ENCODE results near the gene CLEC16A.

- no peak for TF ChIP-seq POLR2A (IDR thresholded peaks at IDR 0.05)
- TF ChIP-seq, protein P1, sequence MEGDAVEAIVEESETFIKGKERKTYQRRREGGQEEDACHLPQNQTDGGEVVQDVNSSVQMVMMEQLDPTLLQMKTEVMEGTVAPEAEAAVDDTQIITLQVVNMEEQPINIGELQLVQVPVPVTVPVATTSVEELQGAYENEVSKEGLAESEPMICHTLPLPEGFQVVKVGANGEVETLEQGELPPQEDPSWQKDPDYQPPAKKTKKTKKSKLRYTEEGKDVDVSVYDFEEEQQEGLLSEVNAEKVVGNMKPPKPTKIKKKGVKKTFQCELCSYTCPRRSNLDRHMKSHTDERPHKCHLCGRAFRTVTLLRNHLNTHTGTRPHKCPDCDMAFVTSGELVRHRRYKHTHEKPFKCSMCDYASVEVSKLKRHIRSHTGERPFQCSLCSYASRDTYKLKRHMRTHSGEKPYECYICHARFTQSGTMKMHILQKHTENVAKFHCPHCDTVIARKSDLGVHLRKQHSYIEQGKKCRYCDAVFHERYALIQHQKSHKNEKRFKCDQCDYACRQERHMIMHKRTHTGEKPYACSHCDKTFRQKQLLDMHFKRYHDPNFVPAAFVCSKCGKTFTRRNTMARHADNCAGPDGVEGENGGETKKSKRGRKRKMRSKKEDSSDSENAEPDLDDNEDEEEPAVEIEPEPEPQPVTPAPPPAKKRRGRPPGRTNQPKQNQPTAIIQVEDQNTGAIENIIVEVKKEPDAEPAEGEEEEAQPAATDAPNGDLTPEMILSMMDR (IDR thresholded peaks at IDR 0.05 in 4 of 5, conservative IDR thresholded peaks at IDR 0.05 in 1 of 5), result no peak
Observed at GRCh38 chr16:11099672-11100205, 155.4 kb downstream of the CLEC16A start.
